Measurements from ENCODE around the gene RBM33.

DNA sequence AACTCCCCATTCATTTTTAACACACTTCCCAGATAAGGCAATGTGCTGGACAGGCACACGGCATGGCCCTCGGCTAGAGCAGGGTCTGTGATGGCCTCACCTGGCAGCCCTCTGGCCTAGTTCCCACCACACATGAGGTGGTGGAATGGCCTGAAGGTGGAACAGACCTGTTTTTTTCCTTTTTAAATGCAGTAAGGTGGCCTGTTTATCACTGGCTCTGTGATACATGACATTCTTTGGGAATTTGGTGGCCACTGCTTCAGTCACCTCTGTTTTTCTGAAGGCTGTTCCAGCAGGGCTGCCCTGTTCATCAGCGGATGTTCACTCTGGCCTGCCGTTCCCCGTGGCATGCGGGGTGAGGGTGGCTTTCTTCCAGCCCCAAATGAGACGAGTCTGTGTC, 131.2 kb downstream of the RBM33 start:
- TF ChIP-seq EZH2 (IDR thresholded peaks at IDR 0.05) (no peak), POLR2AphosphoS5 (IDR thresholded peaks at IDR 0.05; ENCODE audit: borderline replicate concordance, low read depth, low read length) (no peak)
